Stimulated activated CD4-positive, alpha-beta T cell treated with anti-CD3 and anti-CD28 coated beads, Interleukin-15, amount 100 ng/mL, for 1 hour (primary cell): Measurements from ENCODE around the gene NUDT4B.
"Not testable (repeated sequence)": the region's sequence is repeated elsewhere in the genome, so short reads cannot be mapped to it uniquely, and the experiment has no call there.

Experiments
- DNase-seq, 2 donors: peaks; one replicate each; pipeline ENCODE4 v3.0.0-alpha.2; 2020; ENCODE audit warnings: low read depth in 1 of 2, low spot score in 1 of 2

NUDT4B gene

DNA sequence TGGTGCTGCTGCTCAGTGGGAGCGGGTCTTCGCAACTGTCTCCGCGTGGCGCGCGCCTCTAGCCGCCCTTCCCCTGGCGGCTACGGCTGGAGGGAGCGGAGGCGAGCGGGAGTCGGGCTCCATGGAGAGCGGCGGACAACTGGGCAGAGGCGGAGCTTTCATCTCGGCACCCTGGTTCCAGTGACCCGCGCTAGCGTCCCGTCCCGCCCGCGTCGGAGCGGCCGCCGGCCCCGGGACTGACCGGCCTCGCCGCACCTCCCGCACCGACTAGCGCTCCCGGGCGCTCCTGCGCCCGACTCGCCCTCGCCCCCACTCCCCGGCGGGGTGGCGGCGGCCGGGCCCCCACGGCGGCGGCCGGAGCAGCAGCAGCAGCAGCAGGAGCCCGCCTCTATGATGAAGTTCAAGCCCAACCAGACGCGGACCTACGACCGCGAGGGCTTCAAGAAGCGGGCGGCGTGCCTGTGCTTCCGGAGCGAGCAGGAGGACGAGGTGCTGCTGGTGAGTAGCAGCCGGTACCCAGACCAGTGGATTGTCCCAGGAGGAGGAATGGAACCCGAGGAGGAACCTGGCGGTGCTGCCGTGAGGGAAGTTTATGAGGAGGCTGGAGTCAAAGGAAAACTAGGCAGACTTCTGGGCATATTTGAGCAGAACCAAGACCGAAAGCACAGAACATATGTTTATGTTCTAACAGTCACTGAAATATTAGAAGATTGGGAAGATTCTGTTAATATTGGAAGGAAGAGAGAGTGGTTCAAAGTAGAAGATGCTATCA lies at the start of gene NUDT4B:
Gene NUDT4B, plus strand, starts transcription at position 212 of the 772 bp plus-strand sequence. Its CDS starts 179 bp downstream, at position 391.
- not testable (repeated sequence) for DNase-seq

DNA sequence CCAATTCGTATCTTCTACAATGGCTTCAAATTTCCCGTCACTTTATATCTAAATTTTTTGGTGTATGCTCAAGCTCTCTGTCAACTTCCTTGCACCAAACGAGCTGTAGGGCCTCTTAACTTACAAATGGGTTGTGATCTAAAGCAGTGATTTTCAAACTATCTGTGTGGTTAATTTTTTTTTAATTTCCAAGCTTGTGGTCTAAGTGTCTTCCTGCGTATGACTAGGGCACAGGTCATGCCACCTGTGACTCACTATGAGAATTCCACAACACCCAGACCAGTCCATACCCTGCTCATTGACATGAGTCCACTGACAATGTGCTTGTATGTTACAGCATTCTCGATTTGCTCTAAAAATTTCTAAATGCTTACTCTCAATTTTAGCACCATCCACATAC lies 49.2 kb upstream of the NUDT4B start:
- DNase-seq = not testable (repeated sequence)

DNA sequence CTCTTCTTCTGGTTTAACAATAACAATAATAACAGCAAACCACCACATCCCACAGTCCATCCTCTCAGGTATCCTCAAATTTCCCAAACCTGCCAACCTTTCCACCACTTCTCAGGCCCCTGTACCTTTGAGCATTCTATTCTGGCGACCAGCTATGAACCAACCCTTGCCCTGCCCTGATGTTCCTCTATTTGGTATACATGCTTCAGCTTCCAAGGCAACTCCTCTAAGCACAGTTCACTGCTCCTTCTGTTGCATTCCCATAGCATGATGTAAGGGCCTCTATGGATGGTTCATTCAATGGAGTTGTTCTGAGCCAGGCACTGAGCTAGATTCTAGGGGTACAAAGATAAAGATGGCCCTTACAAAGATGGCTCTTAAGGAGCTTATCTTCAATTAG lies 46.3 kb upstream of the NUDT4B start:
- DNase-seq = not testable (repeated sequence)

DNA sequence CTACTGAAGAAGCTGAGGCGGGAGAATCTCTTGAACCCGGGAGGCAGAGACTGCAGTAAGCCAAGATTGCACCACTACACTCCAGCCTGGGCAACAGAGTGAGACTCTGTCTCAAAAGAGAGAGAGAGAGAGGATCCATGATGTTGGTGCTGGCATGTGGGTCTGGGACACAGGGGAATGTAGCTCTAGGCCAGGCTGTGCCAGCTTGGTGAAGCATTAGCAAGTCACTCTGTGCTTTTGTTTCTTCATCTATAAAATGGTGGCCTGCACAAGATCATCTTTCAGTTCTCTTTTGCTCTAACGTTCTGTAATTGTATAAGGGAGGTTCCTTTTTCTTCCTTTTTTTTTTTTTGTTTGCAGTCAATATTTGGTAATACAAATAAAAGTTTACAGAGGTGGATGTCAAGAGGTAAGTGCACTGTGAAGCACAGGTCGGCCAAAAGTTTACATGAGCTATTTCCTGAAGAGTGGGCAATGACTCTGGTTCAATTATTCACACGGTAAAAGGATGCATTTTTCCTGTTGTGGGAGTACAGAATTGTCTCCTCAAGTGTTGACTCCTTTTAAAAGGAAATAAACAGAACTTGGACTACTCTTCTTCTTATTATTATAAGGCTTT lies 44.5 kb upstream of the NUDT4B start:
- DNase-seq = not testable (repeated sequence)

DNA sequence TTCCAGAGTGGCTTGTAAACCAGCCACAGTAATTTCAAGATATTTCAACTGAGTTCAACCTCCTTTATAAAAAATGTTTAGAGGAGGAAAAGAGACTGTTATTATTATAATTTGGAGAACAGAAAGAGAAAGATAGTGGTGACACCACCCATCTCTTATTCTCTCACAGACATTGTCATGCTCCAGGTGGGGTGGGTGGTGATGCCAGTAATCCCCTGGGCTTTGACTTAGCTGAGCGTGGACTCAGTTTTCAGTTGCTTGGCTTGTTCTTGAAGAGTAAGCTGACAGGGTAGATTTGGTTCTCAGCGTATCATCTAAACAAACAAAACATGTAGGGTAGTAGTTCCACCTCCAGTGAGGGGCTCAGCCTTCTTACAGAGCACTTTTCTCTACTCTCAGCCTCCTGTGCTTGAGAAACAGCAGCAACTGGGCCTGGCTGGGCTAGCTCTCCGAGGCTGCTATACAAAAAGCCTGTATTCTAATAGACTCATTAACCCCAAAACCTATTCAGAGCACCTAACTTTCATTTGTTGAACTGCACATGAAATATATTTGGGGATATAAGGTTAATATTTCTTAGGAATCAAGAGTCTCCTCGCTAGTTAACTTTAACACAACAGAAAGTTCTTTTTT lies 43.1 kb upstream of the NUDT4B start:
- DNase-seq = not testable (repeated sequence)

DNA sequence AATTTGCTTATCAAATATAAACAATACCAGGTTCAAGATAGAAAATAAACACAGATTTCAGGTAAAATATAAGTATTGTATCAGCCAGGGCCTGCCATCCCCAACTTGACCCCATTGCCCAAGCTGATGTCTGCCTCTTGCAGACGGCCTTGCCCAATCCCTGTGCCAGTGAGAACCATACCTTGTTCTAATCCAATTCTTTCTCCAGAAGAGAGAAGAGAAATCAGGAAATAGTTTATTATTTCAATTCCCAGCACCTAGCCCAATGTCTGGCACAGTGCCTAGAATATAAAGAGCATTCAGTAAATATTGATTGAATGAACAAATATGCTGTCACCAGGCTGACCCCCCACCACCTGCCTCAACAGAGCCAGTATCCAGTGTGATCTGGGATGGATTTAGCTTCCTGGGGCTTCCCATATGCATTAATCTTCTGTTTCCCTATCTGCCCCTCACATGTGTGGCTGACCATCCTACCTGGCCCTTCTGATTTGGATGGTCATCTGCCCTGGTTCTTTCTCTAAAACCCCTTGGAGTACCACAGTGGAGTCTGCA lies 39.7 kb upstream of the NUDT4B start:
- DNase-seq = not testable (repeated sequence)

DNA sequence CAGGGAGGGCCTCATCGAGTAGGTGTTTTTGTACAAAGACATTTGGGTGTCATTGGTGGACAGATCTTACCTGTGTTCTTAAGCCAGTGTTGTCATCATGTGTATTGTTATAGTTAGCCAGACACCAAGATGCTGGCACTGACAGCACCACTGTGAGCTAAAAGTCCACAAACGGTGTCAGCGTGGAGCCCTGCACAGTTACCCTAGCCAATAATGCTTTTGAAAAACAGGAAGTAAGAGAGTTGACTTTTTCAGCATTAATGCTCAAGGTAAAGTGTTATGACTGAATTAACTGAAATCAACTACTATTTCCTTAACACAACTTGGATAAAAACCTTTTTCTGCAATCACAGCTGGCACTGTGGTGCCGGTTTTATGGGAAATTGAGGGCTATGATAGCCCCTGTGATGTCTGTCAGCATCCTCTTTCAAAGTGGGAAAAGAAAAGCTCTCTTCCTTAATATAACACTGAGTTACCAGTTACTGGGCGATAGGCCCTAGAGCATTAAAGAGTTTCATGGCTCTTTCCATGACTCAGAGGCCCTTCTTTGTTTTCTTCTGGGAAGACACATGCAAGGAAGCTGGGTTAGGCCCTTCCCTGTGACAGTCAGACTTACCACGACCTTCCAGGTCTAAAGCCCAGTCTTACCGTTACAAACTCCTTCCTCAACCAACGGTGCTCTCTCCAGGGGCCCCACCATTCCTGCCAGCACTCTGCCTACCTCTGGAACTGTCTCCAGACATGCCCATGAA lies 37.6 kb upstream of the NUDT4B start:
- not testable (repeated sequence) for DNase-seq

DNA sequence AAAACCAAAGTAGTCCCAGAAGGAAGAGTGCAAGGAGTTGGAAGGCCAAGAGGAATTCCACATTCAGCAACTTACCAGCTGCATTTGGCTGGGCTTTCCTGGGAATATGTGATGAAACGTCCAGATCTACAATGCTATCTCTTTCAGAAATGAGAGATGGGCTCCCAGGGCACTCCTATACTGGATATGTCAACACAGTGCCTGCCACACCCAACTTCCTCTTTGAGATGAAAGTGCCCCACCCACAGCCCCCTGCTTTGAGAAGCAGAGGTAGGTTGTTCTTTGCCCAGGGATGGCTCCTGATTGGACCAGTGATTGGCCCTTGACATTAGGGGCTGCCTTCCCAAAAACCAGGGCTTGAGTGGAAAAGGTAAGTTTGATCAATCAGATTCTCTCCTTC lies 36.2 kb upstream of the NUDT4B start:
- DNase-seq = not testable (repeated sequence)

DNA sequence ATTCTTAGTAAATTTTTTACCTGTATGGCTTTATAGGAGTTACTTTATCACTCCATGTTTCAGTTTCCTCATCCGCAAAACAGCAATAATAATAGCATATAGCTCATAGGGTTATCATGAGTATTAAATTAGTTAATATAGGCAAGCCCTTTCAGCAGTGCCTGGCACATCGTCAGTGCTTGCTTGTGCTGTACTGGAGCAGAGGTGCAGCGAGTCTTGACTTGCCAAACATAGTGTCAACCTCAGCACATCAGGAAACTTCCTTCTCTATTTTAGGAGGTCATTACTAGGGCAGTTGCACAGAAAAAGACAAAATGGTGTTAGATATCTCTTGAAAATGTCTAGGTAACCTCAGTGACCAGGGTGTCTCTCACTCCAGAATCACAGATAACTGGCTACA lies 33.1 kb upstream of the NUDT4B start:
- not testable (repeated sequence) for DNase-seq

DNA sequence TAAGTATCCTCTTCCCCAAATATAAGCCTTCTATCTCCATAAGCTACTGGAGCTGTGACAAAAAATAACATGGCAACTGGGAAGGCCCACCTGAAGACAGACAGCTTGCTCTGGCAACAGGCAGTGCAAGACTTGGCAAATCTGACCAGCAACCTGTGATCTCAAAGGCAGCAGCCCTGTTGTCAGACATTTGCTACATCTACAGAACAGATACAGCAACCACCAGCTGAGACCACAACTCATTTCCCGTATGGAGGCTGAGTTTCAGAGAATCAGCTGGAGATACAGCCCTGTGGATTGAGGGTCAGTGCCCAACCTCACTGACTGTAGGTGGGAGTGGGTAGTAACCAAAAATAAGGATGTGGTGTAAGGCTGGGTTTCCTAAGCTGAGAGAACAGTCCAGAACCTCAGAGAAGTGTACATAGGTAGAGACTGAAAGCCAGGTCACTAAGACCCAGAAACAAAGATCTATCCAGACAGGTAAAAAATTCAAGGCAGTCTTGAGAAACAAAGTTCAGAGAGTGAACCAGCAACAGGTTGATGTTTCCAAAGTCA lies 31.5 kb upstream of the NUDT4B start:
- not testable (repeated sequence) for DNase-seq

DNA sequence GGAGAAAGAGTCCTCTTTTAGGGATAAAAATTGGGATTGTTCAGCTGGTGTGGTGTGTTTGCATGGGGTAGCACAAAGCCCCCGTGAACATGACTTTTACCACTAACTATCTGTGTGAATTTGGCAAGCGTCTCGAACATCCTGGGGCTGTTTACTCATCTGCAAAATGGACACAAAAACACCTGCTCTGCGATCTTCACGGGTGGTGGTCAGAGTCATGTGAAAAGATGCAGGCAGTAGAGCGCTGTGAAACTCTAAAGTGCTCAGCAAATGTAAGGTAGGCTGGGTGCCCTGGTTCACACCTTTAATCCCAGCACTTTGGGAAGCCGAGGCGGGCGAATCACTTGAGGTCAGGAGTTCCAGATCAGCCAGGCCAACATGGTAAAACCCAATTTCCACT lies 27.7 kb upstream of the NUDT4B start:
- not testable (repeated sequence) for DNase-seq

DNA sequence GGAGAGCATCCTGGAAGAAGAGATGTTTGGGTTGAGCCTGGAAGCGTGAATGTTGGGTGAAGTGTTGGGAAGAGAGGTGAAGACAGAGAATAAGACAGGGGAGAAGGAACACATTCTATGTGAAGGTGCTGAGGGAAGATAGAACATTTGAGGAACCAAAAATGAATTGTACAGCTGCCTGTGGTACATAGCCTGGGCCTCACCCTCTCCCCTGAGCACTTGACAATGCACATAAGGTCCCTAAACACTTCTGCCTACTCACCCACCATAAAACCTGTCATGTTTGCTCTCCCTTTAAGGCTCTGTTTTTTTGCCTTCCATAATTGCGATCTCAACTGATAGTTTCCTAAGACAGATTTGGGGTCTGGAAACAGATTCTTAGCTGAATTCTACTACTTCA lies 25.8 kb upstream of the NUDT4B start:
- not testable (repeated sequence) for DNase-seq

DNA sequence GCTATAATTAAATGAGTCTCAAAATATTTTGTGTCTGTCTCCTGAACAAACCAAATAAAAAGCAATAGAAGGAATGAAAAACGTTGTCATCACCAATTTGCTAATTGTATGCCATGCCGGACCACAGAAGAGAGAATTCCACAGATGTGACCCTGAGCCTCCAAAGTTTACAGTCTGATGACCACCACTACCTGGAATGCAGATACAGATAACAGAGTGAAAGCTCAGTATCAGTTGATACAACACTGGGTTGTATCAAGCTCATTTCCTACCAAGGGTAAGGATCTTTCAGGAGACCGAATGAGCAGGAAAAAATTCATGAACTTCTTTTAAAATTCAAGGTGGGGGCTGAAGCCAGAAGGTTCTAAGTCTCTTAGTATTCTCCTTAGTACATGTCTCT lies 25.1 kb upstream of the NUDT4B start:
- not testable (repeated sequence) for DNase-seq

DNA sequence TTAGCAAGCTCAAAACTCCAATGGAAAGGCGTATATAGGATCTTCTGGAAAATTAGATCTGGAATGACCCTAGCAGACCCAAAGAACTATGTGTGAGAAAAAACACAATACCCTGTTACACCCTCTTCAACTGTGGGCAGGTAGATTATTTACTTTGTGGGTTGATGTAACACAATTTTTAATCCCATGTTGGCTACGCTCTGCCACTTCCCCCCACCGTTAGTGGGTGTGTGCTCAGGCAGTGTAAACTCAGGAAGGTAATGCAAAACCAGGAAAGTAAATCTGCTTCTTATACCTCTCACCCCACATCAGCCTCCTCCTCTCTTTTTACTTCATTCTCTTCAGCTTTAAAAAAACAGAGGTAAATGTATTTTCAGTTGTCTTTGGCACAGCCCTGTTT lies 23.7 kb upstream of the NUDT4B start:
- not testable (repeated sequence) for DNase-seq

DNA sequence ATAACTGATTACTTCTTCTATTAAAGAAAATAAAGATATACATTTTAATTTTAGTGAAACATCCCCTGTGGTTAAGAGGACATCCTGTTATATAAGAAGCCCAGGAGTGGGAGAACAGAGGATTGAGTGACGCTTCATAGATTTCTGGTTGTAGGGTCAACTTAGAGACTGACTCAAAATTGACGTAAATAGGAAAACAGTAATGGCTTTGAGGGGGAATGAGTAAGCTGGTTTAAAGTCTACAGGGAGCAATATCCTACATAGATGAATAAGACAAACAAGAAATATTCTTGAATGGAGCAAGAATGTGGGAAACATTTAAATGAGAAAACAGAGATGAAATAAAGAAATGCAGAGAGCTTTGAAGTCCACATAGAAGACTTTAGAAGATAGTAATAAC lies 20.7 kb upstream of the NUDT4B start:
- DNase-seq = not testable (repeated sequence)

DNA sequence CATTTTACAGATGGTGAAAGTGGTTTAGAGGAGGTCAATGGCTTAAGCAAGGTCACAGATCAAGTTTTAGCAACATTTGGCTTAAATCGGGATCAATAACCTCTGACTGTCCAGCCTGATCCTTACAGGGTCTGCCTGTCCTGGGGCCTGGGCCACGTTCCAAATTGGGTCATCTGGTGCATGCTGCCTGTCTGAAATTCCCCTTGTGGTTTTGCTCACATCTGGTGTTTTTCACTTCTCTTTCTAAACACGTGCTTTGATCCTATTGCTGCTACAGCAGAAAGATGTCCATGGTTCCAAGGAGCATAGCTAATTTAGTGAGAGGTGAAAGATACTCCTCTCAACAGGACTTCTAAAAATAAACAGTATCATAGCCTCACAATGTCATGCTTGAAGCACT lies 19.4 kb upstream of the NUDT4B start:
- not testable (repeated sequence) for DNase-seq

DNA sequence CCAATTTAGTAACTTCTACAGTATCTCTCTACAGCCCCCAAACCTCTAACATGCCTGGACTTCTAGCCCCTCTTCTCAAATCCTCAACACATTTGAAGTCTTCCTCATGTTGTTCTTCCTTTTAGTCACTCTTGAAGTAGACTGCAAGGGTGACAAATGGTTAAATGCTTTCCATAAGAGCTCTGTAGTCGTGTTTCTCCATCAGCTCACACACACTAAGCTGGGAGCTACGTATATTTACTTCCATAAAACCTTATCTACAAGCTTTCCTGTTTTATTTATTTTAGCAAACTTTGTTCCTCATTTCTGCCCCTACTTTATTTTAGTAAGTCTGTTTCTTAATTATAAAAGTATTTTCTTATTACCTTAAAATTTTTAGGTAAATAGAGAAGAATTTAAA lies 19.0 kb upstream of the NUDT4B start:
- DNase-seq = not testable (repeated sequence)

DNA sequence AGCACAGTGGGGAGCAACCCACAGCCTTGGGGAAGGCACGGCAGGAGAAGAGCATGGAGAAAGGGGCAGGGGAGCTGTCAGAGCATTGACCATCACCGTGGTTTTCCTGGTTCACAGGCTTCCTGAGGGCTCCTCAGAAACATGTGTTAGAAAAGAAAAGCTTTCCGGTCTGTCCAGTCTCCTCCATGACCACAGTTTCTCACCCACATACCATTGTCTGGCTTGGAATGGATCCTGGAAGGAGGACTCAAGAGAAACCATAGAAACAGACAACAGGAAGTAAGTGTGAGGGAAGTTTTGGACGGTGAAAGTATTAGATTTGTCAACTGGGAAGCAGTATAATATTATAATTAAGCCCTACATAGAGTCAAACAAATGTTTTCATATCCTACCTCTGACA lies 16.3 kb upstream of the NUDT4B start:
- DNase-seq = not testable (repeated sequence)

DNA sequence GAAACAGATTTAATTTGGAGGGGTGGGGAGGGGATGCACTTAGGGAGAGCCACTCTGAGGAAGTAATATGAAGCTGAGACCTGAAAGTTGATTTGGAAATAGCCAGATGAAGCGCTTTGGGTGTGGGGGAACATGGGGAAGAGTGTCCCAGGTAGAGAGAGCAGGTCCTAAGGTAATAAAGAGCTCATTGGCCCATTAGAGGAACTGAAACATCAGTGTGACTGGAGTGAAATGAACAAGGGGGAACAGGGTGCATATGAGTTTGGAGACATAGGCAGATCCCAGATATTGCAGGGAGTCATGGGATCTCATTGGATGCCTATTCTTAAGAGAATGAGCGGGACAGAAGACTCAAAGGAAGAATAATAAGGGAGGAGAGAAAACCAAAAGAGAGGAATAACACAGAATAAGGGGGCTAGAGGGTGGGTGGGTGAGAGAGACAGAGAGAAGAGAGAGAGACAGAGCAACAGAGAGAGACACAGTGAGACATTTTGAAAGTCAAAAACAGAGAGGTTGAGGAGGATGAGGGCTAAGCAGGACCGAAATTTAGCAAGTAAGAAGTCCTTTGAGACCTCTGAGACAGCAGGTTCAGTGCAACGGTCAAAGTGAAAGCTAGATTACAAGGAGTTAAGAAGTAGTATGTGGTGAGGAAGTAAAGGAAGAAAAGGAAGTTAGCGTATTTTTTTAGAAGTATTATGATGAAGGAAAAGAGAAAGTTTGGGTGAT lies 14.8 kb upstream of the NUDT4B start:
- DNase-seq = not testable (repeated sequence)

DNA sequence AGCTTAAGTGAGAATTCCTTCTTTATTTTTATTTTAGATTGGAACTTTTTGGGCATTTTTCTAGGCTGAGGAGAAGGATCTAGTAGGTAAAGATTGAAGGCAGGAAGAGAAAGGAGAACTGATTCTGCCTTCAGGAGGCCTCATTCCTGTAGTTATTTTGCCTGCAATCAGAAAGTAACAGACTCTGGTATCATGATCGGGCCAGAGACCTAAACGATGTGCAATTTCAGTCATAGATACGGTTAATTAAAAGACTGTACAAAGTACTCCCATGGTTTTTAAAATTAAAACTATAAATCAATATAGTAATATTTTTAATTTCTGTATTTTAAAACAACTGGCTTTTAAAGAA lies 14.3 kb upstream of the NUDT4B start:
- DNase-seq = not testable (repeated sequence)
